ENCODE results near the gene MED12L. TPM values are rescaled to one million over a fixed set of nuclear protein-coding genes. Genes with fewer than 3 reads are reported as not detected.

MED12L gene
- total and polyA plus RNA-seq, 10 of the 15 experiments (the other 5 are each of a cell fraction or from before 2014, with no cell fraction given): 0.01 to 0.06 (median 0.03) TPM; not detected in 2

- DNase-seq (ENCODE audit: low read depth, low spot score) (no peak), FAIRE-seq (no peak), ATAC-seq (no peak)
- no TSS peak for BruUV-seq (replicated peaks)
- no peak overlapping the region for H3K4me3 ChIP-seq
- no peak overlapping the region for H2AFZ ChIP-seq (ENCODE audit: control insufficient read depth, low read depth, low read length)
- H3K4me1 ChIP-seq (ENCODE audit: control insufficient read depth, insufficient read depth, low read length): no peaks in the 10 kb centered on the region
- H3K9me3 ChIP-seq (replicated peaks; ENCODE audit: control insufficient read depth, insufficient read depth, low read length): no peaks in the 10 kb centered on the region
- H3K4me2 ChIP-seq (ENCODE audit: control insufficient read depth, insufficient read depth): no peak overlapping the region
- no peak overlapping the region for H3K9ac ChIP-seq (ENCODE audit: control insufficient read depth, insufficient read depth, low read length)
- TF ChIP-seq HDAC2 (IDR thresholded peaks at IDR 0.05) (no peak), NRF1 (conservative IDR thresholded peaks at IDR 0.05; ENCODE audit: low read depth, low read length) (no peak), RAD51 (IDR thresholded peaks at IDR 0.05) (no peak), SKIL (IDR thresholded peaks at IDR 0.05; ENCODE audit: low read depth, poor library complexity, severe bottlenecking) (no peak), ATF2 (IDR thresholded peaks at IDR 0.05; ENCODE audit: low read length) (no peak), MEF2A (IDR thresholded peaks at IDR 0.05; ENCODE audit: insufficient read depth, low read depth, low read length) (no peak), TAF1 (IDR thresholded peaks at IDR 0.05; ENCODE audit: borderline replicate concordance, low read depth, low read length) (no peak), ZBTB11 (CRISPR knock-in tag; IDR thresholded peaks at IDR 0.05) (no peak)
- SMC1A ChIA-PET (ENCODE audit: uncharacterized antibody, unreplicated experiment): interaction anchor here (1.4 to 1.5 kb wide), 2 partner anchors 11 to 12 kb away, joined by 3 to 5 read pairs; no protein-coding TSS in a partner anchor
- RAD21 ChIA-PET (ENCODE audit: unreplicated experiment): no interaction called here
- intact Hi-C loops (cut with micrococcal nuclease; ENCODE audit: unreplicated experiment) (no loop called here), in situ Hi-C loops (cut with MboI) (no loop called here)
- H3K27me3 ChIP-seq (replicated peaks in 1 of 2; ENCODE audit: control insufficient read depth in 2 of 2, insufficient read depth in 2 of 2, low read length in 1 of 2): no peaks in the 10 kb centered on the region; a peak in 1 of 4 replicates
- no peaks in the 10 kb centered on the region for H3K79me2 ChIP-seq (ENCODE audit: control insufficient read depth, insufficient read depth, low read length)
- WGBS (ENCODE audit: insufficient coverage, insufficient replicate concordance, low lambda C conversion rate, missing lambda C conversion rate): 59% methylated on average over 1 of the region's 1 CpG
- H3K36me3 ChIP-seq (ENCODE audit: control insufficient read depth in 2 of 2, insufficient read depth in 2 of 2, low read length in 1 of 2): no peaks in the 10 kb centered on the region
- POLR2A ChIA-PET: no interaction called here
- CTCF ChIA-PET: interaction anchor here (0.6 to 1.2 kb wide), 2 partner anchors 27 to 32 kb away, joined by 3 to 4 read pairs; no protein-coding TSS in a partner anchor
- no peak overlapping the region for H3K27ac ChIP-seq (ENCODE audit: control insufficient read depth, insufficient read depth)
- no peaks in the 10 kb centered on the region for H4K20me1 ChIP-seq (ENCODE audit: control insufficient read depth, insufficient read depth)
Measured at GRCh38 chr3:151195826-151196225, 110.4 kb downstream of the MED12L start.

Data from GM12878 (cell line).